CD4-positive, alpha-beta T cell treated with Interleukin-12 subunit alpha and Interleukin-12 subunit beta, for 1 hour (primary cell): ENCODE data around the gene NCAPG2.

ENCODE experiments used
- DNase-seq: peaks from one replicate; pipeline ENCODE4 v3.0.0-alpha.2; 2020

NCAPG2 gene, protein sequence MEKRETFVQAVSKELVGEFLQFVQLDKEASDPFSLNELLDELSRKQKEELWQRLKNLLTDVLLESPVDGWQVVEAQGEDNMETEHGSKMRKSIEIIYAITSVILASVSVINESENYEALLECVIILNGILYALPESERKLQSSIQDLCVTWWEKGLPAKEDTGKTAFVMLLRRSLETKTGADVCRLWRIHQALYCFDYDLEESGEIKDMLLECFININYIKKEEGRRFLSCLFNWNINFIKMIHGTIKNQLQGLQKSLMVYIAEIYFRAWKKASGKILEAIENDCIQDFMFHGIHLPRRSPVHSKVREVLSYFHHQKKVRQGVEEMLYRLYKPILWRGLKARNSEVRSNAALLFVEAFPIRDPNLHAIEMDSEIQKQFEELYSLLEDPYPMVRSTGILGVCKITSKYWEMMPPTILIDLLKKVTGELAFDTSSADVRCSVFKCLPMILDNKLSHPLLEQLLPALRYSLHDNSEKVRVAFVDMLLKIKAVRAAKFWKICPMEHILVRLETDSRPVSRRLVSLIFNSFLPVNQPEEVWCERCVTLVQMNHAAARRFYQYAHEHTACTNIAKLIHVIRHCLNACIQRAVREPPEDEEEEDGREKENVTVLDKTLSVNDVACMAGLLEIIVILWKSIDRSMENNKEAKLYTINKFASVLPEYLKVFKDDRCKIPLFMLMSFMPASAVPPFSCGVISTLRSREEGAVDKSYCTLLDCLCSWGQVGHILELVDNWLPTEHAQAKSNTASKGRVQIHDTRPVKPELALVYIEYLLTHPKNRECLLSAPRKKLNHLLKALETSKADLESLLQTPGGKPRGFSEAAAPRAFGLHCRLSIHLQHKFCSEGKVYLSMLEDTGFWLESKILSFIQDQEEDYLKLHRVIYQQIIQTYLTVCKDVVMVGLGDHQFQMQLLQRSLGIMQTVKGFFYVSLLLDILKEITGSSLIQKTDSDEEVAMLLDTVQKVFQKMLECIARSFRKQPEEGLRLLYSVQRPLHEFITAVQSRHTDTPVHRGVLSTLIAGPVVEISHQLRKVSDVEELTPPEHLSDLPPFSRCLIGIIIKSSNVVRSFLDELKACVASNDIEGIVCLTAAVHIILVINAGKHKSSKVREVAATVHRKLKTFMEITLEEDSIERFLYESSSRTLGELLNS

DNA sequence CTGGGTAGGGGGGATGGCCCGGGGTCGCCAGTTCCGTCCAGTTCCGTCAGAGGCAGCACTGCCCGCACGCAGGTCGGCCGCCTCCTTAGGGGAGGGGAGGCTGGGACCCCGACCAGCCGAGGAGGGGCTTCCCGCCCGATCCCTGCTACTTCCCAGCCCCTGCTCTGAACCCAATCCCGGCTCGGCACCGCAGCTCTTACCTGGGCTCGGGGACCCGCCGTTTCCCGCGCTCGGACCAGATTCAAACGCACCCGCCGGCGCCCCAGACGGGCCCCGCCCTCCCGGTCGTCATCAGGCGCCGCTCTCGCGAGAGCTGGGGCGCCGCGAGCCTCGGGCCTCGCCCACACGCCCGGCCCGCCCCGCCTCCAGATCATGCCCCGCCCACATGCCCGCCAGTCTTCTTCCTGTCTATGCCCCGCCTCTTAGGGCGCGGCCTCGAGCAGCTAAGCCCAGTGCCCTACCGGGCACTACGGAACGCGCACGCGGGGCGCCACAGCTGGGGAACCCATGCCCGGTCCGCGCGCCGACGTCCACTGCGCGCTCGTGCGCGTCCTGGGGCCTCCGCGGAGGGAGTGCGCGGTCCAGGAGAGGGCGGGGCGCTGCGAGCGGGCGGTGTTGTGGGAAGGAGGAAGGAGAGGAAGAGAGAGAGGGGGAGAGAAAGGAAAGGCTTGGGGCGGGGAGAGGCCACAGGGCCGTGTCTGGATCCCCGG lies at the start of gene NCAPG2:
Gene NCAPG2, minus strand, starts transcription at position 281 of the 710 bp plus-strand sequence. CDS start 2,905 bp downstream, outside the sequence.
- DNase-seq, result peak; percentile 98

DNA sequence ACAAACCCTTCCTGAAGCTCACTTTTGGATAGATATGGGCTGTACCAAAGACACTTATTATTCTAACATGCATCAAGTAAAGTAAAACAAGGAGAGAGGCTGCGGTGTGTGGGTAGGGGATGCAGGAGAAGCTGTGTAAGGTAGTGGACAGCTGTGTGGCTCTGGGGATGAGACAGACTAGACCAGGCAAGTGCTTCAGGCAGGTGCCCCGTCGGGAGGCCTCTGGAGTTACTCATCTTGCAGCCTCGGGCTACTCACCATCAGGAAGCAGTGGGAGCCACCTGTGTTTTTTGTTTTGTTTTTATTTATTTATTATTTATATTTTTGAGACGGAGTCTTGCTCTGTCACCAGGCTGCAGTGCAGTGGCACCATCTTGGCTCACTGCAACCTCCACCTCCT lies 49.3 kb upstream of the NCAPG2 start:
- no peak for DNase-seq

DNA sequence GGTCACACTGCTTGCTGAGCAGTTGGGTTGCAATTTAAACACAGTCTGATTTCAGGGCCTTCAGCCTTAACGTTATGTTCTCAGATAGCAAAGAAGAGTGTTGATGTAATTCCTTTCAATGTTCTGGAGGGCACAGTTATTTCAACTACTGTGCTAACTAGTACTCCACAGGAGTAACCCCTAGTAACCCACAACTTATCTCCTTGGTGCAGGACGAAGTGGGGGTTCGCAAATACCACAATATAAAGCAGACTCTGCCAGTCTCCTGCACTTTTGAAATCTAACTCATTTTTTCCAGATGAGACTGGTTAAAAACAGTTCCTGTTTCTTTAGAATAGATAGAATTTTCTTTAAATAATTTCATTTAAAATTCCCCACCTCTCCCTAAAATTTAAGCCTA lies 47.1 kb upstream of the NCAPG2 start:
- no peak for DNase-seq

DNA sequence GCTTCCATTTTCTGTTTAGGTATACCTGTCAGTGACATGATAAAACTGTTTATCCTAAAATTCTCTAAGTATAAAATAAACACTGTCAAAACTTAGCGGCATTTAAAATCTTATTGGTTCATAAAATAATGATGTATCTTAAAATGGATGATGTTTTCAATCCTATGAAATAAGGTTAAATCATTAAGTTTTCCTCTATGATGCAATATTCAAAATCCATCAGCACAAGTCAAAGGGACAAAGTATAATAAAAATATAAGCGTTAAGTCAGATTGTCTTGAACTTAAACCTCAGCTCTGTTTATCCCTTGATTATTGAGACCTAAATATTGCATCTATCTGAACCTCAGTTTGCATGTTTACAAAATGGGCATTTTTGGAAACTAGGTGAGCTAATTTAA lies 46.6 kb upstream of the NCAPG2 start:
- no peak for DNase-seq

DNA sequence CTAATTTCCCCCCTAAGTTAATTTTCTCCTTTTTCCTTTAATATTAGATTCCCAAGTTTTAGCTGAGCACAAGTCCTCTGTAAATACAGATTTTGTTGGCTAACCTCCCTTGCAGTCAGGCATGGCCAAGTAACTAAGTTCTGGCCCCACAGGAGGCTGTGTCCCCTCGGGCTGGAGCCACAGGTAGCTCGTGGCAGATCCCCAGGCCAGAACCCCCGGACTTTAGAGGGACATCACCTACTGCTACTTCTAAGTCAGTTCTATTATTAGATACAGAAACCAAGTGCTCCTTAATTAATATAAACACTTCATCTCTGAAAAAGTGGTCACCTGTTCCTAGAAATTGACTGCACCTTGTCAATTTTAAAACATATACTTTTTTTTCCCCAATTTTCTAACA lies 46.1 kb upstream of the NCAPG2 start:
- DNase-seq, result no peak

DNA sequence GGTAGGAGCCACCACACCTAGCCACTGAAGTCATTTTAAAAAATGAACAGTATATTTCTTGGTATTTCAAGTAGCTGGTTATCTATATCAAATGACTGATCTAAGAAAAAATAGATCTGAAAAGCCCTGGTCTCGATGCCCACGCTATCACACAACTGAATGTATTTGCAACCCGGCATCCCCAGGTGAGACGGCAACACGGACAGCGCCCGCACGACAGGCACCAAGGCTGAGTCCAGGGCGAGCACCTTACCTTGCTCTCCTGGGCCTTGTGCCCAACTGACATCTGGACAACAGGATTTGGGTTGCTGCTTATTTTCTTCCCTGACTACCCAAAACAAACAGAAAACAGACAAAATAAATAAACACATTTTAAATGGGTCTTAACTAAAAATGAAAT lies 44.8 kb upstream of the NCAPG2 start:
- DNase-seq, result no peak

DNA sequence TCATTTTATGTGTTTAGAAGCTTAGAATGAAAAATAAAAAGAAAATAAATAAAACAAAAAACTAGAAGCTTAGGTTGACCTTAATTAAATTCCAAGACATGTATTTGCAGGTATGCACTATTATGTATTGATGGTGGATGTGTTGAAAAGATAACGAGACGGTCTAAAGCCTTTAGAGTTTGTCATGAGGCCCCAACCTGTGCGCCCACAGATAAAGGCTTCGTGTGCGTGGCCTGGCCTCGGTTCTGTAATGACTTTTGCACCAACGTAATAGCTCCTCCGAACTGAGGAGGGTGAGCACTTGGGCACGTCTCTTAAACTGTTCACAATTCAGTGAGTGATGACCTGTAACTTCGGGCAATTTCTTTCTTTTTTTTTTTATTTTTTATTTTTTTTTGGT lies 43.7 kb upstream of the NCAPG2 start:
- DNase-seq, result no peak

DNA sequence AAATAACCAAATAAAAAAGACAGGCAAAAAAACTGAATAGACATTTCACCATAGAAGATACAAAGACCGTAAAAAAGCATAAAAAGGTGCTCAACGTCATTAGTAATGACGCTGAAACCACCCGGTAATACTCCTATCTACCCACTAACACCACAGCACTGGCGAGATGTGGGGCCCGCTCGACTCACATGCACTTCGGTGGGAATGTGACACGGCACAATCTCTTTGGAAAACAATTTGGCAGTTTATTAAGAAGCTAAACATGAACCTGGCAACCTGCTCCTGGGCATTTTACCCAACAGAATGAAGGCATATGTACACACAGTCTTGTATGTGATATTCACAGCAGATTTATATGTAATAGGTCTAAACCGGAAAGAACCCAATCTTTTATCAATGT lies 42.8 kb upstream of the NCAPG2 start:
- no peak for DNase-seq

DNA sequence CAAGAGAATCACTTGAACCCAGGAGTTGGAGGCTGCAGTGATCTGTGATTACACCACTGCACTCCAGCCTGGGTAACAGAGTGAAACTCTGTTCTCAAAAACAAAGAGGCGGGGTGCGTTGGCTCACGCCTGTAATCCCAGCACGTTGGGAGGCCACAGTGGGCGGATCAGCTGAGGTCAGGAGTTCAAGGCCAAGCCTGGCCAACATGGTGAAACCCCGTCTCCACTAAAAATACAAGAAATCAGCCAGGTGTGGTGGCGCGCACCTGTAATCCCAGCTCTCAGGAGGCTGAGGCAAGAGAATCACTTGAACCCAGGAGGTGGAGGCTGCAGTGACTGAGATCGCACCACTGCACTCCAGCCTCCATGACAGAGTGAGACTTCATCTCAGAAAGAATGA lies 42.4 kb upstream of the NCAPG2 start:
- no peak for DNase-seq

DNA sequence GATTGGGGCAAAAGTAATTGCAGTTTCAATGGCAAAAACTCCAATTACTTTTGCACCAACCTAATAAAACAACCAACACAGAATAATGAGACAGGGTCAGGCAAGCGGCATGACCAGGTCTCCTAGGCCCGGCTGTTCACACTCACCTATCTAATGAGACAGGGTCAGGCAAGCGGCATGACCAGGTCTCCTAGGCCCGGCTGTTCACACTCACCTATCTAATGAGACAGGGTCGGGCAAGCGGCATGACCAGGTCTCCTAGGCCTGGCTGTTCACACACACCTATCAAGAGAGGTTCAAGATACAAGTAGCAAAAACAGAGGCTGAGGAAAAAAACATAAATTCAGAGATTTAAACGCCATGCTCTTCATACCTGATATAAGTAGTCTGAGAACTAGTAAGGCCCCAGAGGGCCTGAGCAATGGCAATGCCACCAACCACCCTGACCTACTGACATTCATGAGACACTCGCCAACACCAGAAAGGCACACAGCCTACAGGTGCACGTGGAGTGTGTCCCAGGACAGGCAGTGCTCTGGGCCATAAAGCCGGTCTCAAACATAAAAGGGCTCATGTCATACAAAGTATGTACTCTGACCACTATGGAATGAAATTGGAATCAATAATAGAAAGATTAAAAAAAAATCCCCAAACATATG lies 40.6 kb upstream of the NCAPG2 start:
- no peak for DNase-seq

DNA sequence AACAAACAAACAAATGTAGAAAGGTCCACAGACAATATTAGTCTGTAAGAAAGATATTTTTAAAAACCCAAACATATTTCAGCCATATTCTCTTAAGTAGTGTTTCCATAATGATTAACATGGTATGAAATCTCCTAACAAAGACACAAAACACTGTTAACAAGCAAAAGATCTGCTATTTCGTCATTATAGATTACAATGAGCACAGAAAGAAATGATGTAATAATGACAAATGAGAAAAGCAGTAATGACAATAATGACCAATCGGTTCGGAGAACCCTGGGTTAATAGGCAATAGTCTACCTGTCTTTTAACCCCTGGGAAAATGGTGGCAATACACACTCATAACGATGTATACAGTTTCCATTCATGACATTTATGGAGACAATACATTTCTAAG lies 39.5 kb upstream of the NCAPG2 start:
- no peak for DNase-seq

DNA sequence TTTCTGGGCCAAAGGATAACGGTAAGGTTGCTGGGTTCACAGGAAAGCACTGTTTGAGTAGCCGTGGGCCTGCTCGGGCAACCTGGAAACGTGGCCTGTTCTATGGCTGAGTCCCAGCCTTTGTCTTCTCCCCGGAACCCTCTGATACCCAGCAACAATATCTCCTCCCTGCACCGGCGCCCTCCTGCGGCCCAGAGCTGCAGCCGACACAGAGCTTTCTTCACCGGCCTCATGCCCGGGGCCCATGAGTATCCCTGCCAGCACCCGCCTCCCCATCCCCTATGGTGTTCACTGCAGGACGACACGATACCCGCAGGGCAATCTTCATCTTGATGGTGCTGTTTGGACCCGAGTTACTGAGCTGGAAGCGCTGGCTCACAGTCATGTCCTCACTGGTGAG lies 38.6 kb upstream of the NCAPG2 start:
- DNase-seq, result no peak

DNA sequence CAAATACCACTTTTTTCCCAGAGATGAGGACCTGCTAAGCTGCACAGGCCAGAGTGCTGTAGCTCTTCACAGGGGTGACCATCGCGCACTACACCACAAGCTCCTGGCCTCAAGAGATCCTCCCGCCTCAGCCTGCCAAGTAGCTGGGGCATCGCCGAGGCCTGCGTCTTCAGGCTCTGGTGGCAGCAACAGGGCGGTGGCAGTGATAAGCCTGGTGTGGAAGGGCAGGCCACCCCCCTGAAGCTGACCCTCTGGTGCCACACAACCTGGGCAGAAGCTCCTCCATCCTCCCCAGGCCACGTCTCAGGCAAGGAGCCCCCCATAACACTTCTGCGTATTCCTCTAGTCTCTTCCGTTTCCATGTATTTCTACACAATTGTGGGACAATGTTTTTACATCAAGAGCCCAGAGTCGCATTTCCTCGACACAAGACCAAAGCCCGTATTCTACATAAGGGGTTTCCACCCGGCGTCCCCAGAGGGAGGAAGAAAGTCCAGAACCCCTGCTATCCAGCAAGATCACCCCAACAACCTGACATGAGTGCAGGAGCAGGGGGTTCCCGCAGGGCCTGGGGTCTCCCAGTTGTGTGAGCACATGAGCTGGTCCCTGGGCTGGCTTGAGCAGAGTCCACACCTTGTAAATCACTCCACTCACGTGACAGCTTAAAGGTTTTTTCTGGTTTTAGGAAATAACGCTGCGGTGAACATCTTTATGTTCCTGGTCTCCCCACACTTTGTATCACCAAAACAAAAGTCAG lies 37.6 kb upstream of the NCAPG2 start:
- DNase-seq, result no peak

DNA sequence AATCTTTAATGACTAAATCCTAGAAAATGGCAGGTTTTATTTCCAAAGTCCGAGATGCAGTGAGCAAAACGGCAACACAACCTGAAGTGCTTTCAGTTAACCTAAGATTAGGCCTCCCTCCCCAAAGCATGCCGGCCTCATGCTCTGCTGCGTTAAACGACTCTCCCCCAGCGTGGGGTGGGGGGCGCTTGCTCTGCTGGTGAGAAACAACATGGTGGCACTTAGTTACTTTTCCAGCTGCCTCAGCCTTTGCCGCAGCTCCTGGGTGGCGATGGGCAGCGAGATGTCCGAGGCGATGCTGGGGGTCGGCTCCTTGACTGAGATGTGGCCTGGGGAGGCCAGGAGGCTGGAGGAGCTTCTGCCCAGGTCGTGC lies 36.7 kb upstream of the NCAPG2 start:
- DNase-seq, result no peak

DNA sequence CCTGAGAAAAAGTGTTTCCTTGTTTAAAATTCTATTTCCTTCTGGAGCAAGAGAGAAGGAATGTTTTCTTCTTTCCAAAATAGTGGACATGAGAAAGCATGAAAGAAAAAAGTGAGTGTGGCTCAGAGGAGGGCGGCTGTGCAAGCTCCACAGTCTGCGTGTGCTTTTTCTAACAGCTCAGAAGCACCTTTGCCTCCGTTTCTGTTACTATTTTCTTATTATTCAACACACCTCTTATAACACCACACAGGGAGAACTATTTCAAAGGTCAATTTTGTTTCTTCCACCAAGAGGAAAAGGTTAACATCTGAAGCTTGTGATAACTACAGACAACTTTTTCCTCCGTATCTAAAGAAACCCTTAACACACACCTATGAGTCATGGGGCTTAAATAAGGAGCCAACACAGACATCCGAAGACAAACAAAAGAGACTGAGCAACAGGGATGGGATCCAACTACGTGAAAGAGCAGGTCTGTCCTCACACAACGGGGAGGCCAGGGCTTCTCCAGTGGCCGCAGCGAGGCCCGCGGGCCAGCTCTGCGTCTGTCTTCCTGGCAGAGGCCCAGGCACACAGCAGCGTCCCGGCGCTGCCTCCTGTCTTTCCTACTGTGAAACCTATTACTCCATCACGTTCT lies 36.2 kb upstream of the NCAPG2 start:
- no peak for DNase-seq

DNA sequence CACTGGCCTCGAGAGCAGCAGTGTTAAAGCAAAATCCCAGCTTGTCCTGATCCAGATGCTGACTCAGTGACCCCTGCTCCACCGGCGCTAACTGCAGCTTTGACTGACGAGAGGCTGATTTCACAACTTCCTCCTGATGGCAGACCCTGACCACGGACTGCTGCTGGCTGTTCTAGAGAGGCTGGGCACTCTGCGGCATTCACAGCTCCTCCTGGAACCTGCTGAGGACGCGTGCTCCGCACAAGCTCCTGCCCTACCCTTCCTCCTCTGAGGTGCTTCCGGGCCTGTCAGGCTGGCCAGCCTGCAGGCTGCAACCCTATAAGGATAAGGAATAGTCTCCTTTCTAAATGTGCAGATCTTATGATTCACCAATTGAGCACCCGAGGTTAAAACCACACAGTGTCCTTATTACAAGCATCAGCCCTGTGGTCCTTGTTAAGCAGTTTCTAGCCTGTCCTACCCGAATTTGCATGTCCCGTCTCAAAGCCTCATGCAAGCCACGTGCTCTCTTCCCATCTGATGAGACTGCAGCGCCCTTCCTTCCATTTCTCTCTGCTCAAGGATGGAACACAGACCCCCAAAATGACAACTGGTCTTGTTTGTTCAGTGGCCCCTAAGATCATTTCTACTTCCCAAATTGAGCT lies 35.5 kb upstream of the NCAPG2 start:
- DNase-seq, result no peak

DNA sequence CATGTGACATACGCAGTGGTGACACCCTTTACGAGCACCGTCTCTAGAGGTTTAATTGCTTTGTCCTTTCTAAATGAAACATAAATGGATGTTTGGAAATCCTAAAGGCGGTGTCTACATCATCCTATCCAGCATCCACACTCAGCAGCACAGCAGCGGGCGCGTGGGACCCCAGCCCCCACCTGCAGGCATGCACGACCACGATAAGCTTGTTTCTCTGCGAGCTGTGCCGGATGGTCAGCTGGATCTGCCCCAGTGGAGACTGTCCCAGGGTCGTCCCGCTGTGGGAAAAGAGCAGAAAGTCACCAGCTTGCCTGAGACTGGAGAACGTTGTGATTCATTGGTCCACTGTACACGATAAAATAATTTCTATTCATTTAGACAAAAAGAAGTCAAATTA lies 34.2 kb upstream of the NCAPG2 start:
- no peak for DNase-seq

DNA sequence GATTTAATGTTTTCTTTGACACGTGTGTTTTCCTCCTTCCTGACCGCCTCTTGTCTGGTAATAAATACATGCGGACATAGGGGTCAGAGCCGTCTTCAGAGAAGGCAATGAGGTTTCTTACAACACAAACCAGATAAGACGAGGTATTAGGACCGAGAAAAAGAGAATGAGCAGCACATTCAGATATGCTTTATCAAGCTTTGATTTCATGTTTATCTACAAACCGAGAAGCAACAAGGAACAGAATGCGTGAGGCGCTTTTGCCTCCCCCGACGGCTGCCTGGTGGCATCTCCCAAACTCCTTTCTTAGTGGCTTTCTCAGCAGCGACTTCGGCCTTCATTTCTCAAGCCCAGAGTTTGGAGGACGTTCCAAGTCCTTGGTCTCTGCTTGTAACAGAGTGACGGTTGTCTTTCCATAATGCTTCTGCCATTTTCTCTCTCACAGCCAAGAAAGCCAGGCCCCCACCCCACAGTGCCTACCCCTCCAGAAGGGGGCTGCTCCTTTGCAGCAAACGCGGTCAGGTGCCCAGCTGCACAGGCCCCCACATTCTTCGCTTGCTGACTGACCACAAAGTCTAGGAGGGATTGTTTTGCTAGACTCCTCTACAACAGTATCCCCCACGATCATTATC lies 32.6 kb upstream of the NCAPG2 start:
- no peak for DNase-seq

DNA sequence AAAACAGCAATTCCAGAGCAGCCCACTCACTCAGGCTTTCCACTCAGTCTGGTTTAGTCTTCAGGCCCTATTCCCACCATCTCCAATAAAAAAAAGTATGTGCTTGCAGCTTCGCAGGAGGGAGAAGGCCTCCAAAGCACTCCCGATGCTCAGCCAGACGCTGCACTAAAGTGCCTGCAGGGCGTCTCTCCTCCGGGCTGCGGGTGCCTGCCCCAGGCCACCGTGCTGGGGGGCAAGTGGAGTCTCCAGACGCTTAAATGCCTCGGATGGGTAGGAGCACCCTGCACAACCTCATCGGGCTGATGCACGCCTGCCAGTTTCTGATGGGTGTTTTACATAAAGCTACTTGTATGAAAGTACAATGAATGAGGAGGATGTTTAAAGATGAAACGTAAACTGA lies 31.3 kb upstream of the NCAPG2 start:
- no peak for DNase-seq

DNA sequence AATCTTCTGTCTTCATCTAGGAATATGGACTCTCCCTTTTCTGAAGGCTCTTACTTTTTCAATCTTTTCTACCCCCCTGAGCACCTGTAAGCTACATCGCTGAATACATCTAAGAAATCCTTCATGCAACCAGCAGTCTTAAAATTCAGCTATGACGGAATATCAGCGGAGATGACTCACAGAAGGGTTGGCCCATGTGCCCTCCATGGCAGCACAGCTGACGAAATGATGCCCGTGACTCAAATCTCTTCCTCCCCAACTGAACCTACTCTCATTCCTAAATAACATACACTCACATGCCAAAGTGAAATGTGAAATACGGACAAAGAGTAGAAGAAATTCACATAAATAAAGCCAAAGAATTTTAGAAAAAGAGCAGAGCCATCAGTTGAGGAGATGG lies 30.3 kb upstream of the NCAPG2 start:
- DNase-seq, result no peak
